Neural progenitor cell (in vitro differentiated cells): ENCODE results near the gene VAMP2.

Experiments used
- CTCF ChIP-seq: fragments of 200-600 bp; sonication (generic); IDR thresholded peaks from 2 replicates; pipeline ENCODE4 v1.5.1; 2017; ENCODE audit warnings: antibody characterized with exemption, mild to moderate bottlenecking
- EZH2 ChIP-seq: fragments of 200-600 bp; sonication (generic); IDR thresholded peaks from 2 replicates; pipeline ENCODE4 v1.6.1; 2017; ENCODE audit warnings: antibody characterized with exemption, mild to moderate bottlenecking, moderate library complexity

- peak; percentile 80 for TF ChIP-seq EZH2
- peak; percentile 81 for TF ChIP-seq CTCF
Measured at GRCh38 chr17:8109661-8110455, 52.9 kb downstream of the VAMP2 start.
